Astrocyte (in vitro differentiated cells and primary cell): ENCODE data around the gene IFI44L.

Experiments
- EZH2 ChIP-seq: IDR thresholded peaks from 2 replicates; pipeline ENCODE4 v1.6.1; 2012; ENCODE audit warnings: mild to moderate bottlenecking, low read length, inconsistent platforms; ENCODE audit not compliant: insufficient read depth
- TF ChIP-seq, protein P1 (sequence below): IDR thresholded peaks from 2 replicates; pipeline ENCODE4 v1.5.1; 2011; ENCODE audit warnings: low read depth, mild to moderate bottlenecking, inconsistent platforms, low read length, moderate library complexity; ENCODE audit not compliant: insufficient read depth

DNA sequence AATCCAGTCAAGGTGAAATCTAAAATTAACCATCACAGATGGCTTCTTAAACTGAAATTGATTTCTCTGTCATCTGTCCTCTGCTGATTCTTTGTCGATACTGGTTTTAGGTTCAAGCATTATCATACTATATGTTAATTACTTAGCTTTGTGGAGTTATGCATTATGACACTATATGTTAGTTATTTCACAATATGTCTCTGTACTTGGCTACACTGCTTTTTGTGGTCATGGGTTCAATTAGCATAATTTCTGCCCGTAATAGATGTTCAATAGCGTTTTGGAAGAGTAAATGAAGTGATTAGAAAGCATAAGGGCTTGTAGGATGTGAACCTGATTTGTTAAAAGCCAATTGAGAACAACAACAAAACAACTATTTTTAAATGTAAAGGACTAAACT, 57.5 kb downstream of the IFI44L start:
- TF ChIP-seq, protein P1, sequence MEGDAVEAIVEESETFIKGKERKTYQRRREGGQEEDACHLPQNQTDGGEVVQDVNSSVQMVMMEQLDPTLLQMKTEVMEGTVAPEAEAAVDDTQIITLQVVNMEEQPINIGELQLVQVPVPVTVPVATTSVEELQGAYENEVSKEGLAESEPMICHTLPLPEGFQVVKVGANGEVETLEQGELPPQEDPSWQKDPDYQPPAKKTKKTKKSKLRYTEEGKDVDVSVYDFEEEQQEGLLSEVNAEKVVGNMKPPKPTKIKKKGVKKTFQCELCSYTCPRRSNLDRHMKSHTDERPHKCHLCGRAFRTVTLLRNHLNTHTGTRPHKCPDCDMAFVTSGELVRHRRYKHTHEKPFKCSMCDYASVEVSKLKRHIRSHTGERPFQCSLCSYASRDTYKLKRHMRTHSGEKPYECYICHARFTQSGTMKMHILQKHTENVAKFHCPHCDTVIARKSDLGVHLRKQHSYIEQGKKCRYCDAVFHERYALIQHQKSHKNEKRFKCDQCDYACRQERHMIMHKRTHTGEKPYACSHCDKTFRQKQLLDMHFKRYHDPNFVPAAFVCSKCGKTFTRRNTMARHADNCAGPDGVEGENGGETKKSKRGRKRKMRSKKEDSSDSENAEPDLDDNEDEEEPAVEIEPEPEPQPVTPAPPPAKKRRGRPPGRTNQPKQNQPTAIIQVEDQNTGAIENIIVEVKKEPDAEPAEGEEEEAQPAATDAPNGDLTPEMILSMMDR, result no peak
- no peak for TF ChIP-seq EZH2
